Measurements from ENCODE around the gene HECTD1.
"Not testable (repeated sequence)": the region's sequence is repeated elsewhere in the genome, so short reads cannot be mapped to it uniquely, and the experiment has no call there.

The HECTD1 gene

DNA sequence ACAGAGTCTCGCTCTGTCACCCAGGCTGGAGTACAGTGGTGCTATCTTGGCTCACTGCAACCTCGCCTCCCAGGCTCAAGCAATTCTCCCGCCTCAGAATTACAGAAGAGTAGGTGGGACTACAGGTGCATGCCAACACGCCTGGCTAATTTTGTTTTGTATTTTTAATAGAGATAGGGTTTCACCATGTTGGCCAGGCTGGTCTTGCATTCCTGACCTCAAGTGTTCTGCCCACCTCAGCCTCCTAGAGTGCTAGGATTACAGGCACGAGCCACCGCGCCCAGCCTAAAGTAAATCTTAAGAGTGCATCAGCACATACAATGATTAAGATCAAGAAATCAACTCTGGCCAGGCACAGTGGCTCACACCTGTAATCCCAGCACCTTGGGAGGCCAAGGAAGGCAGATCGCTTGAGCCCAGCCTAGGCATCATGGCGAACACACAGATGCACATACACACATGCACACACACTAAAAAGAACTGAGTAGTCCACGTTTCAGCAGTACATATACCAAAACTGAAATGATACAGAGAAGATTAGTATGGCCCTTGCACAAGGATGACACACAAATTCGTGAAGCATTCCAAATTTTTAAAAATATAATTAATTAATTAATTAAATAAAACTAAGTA is 65.0 kb downstream of the HECTD1 start:
- DNase-seq (ENCODE audit: low read depth) = no peak

GRCh38 chr14:31139301-31139847 is 68.2 kb downstream of the HECTD1 start:
- no peak for DNase-seq (ENCODE audit: low read depth)

GRCh38 chr14:31138301-31138700 is 69.3 kb downstream of the HECTD1 start:
- no peak for DNase-seq (ENCODE audit: low read depth)

- DNase-seq (ENCODE audit: low read depth) = no peak
These were observed 70.2 kb downstream of the HECTD1 start for GRCh38 chr14:31137214-31137889.

GRCh38 chr14:31133133-31133532 is 74.5 kb downstream of the HECTD1 start:
- no peak for DNase-seq (ENCODE audit: low read depth)

DNA sequence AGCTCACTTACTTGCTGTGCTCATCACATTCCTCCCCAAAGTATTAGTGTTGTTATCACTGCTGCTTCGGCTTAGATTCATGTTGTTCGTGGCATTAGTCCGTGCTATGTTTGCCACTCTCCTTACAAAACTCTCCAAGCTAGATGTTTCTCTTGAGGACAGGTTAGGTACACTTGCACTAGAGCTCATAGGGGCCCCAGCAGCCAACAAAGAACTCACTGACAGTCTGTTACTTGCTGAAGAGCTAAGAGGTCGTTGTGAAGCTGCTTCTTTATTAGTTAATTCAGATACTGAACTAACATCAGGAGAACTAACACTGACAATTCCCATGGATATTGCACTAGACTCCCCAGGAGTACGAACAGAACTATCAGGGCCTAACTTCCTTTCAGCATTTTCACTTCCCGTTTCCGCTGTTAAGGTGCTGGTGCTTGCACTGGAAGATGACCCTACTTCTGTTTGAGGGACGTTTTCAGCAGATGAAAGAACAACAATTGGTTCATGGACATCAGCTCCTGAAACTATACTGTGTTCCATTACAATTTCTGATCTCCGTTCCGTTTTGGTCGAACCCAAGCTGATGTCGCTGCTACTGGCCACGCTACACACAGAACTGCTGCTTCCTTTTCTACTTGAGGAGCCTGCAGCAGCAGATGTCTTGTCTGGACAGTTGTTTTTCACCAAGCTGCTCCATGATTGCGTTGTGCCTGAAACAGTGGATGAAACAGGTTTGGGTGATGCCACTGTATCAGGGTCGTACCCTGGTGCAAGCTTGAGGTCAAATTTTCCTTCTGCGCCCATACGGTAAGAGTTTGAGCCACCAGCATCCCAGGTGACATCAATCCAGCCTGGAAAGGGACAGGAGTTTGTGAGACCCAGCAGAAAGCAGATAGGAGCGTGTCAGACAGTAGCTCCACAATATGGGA is 78.7 kb downstream of the HECTD1 start:
- DNase-seq (ENCODE audit: low read depth) = no peak

GRCh38 chr14:31127690-31128089 is 79.9 kb downstream of the HECTD1 start:
- no peak for DNase-seq (ENCODE audit: low read depth)

GRCh38 chr14:31126680-31127079 is 80.9 kb downstream of the HECTD1 start:
- DNase-seq (ENCODE audit: low read depth) = no peak

GRCh38 chr14:31125231-31125630 is 82.4 kb downstream of the HECTD1 start:
- DNase-seq (ENCODE audit: low read depth) = no peak

GRCh38 chr14:31124197-31124596 is 83.4 kb downstream of the HECTD1 start:
- DNase-seq (ENCODE audit: low read depth) = no peak

GRCh38 chr14:31122921-31123320 is 84.7 kb downstream of the HECTD1 start:
- no peak for DNase-seq (ENCODE audit: low read depth)

GRCh38 chr14:31122098-31122611 is 85.4 kb downstream of the HECTD1 start:
- DNase-seq (ENCODE audit: low read depth) = no peak

GRCh38 chr14:31118892-31119291 is 88.7 kb downstream of the HECTD1 start:
- no peak for DNase-seq (ENCODE audit: low read depth)

- DNase-seq (ENCODE audit: low read depth) = no peak
These were observed 93.8 kb downstream of the HECTD1 start for GRCh38 chr14:31113794-31114193.

DNA sequence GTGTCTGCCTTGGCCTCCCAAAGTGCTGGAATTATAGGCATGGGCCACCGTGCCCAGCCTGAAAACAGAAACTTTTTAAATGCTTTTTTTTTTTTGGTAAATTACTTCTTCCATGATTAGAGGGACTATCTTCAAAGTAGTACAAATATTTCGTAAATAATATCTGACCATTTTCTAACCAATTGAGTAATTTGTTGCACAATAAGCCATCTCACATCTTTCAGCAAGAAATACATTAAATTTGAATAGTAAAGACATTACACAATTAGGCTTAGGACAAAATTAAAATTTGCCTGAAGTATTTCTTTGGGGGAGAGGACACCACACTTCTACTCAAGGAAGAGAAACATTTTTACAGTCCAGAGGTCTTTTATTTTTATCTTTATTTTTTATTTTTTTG is 96.7 kb downstream of the HECTD1 start:
- no peak for DNase-seq (ENCODE audit: low read depth)

GRCh38 chr14:31109257-31109656 is 98.3 kb downstream of the HECTD1 start:
- no peak for DNase-seq (ENCODE audit: low read depth)

- DNase-seq (ENCODE audit: low read depth) = no peak
These were observed 100.8 kb downstream of the HECTD1 start for GRCh38 chr14:31106768-31107167.

- DNase-seq (ENCODE audit: low read depth) = no peak
These were observed 110.5 kb downstream of the HECTD1 start for GRCh38 chr14:31097081-31097480.

- DNase-seq (ENCODE audit: low read depth) = no peak
These were observed 111.3 kb downstream of the HECTD1 start for GRCh38 chr14:31096255-31096654.

DNA sequence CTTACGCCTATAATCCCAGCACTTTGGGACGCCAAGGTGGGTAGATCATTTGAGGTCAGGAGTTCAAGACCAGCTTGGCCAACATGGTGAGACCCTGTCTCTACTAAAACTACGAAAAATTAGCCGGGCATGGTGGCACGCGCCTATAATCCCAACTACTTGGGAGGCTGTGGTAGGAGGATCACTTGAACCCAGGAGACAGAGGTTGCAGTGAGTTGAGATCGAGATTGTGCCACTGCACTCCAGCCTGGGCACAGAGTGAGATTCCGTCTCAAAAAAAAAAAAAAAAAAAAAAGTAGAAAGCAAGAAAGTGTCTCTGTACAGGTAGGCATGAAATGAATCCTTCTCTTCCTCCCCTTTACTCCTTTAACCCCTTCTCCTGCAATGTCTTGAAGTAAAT is 111.8 kb downstream of the HECTD1 start:
- not testable (repeated sequence) for DNase-seq (ENCODE audit: low read depth)

DNA sequence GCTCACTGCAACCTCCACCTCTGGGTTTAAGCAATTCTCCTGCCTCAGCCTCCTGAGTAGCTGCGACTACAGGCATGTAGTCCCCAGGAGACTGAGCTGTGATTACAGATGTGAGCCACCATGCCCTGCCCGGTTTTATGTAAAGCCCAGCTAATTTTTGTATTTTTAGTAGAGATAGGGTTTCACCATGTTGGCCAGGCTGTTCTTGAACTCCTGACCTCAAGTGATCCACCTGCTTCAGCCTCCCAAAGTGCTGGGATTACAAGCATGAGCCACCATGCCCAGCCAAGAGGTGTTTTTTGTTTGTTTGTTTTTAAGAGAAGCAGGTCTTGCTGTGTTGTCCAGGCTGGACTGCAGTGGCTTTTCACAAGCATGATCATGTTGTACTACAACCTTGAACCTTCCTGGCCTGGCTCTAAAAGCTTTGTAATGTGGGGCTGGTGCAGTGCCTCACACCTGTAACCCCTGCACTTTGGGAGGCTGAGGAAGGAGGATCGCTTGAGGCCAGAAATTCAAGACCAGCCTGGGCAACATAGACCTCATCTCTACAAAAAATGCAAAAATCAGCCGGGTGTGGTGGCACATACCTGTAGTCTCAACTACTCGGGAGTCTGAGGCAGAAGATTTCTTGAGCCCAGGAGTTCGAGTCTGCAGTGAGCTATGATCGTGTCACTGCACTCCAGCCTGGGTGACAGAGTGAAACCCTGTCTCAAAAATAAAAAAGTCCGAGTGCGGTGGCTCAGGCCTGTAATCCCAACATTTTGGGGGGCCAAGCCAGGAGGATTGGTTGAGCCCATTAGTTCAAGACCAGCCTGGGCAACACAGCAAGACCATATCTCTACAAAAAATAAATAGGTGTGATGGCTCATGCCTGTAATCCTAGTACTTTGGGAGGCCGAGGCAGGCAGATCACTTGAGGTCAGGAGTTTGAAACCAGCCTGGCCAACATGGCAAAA is 113.4 kb downstream of the HECTD1 start:
- not testable (repeated sequence) for DNase-seq (ENCODE audit: low read depth)
